ENCODE measurements around the gene CSMD2.

DNA sequence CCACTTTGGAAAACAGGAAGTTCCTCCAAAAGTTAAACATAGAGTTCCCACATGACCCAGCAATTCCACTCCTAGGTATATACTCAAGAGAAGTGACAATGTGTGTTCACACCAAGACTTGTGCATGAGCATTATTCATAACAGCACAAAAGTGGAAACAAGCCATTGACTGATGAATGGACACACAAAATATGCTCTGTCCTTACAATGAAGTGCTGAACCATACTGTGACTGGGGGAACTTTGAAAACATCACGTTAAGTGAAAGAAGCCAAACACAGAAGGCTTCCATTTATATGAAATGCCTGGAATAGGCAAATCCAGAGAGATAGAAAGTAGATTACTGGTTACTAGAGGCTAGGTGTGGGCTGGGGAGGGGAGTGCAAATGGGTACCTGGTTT is 542.3 kb downstream of the CSMD2 start:
- TF ChIP-seq, protein P1, sequence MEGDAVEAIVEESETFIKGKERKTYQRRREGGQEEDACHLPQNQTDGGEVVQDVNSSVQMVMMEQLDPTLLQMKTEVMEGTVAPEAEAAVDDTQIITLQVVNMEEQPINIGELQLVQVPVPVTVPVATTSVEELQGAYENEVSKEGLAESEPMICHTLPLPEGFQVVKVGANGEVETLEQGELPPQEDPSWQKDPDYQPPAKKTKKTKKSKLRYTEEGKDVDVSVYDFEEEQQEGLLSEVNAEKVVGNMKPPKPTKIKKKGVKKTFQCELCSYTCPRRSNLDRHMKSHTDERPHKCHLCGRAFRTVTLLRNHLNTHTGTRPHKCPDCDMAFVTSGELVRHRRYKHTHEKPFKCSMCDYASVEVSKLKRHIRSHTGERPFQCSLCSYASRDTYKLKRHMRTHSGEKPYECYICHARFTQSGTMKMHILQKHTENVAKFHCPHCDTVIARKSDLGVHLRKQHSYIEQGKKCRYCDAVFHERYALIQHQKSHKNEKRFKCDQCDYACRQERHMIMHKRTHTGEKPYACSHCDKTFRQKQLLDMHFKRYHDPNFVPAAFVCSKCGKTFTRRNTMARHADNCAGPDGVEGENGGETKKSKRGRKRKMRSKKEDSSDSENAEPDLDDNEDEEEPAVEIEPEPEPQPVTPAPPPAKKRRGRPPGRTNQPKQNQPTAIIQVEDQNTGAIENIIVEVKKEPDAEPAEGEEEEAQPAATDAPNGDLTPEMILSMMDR (IDR thresholded peaks at IDR 0.05 in 2 of 3, conservative IDR thresholded peaks at IDR 0.05 in 1 of 3; ENCODE audit: borderline replicate concordance in 1 of 3, insufficient read depth in 1 of 3, low read depth in 2 of 3, low read length in 2 of 3), result no peak
- TF ChIP-seq POLR2AphosphoS5 (IDR thresholded peaks at IDR 0.05; ENCODE audit: low read depth, low read length) (no peak), SRF (IDR thresholded peaks at IDR 0.05; ENCODE audit: low read depth) (no peak)
- TF ChIP-seq, protein P2, sequence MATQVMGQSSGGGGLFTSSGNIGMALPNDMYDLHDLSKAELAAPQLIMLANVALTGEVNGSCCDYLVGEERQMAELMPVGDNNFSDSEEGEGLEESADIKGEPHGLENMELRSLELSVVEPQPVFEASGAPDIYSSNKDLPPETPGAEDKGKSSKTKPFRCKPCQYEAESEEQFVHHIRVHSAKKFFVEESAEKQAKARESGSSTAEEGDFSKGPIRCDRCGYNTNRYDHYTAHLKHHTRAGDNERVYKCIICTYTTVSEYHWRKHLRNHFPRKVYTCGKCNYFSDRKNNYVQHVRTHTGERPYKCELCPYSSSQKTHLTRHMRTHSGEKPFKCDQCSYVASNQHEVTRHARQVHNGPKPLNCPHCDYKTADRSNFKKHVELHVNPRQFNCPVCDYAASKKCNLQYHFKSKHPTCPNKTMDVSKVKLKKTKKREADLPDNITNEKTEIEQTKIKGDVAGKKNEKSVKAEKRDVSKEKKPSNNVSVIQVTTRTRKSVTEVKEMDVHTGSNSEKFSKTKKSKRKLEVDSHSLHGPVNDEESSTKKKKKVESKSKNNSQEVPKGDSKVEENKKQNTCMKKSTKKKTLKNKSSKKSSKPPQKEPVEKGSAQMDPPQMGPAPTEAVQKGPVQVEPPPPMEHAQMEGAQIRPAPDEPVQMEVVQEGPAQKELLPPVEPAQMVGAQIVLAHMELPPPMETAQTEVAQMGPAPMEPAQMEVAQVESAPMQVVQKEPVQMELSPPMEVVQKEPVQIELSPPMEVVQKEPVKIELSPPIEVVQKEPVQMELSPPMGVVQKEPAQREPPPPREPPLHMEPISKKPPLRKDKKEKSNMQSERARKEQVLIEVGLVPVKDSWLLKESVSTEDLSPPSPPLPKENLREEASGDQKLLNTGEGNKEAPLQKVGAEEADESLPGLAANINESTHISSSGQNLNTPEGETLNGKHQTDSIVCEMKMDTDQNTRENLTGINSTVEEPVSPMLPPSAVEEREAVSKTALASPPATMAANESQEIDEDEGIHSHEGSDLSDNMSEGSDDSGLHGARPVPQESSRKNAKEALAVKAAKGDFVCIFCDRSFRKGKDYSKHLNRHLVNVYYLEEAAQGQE (IDR thresholded peaks at IDR 0.05; ENCODE audit: low read depth), result no peak
